H1 (cell line): ENCODE data around the gene IKBIP. TPM values are rescaled to one million over a fixed set of nuclear protein-coding genes. Genes with fewer than 3 reads are reported as not detected.

ENCODE experiments used
- CTCF ChIA-PET: fragments of 300-600 bp; sonication (Branson Sonifier 250); formaldehyde crosslinking; loops from one replicate; lab custom pipeline; 2021; ENCODE audit not compliant: partially characterized antibody; lab: Charles Lee
- POLR2A ChIA-PET: fragments of 300-600 bp; sonication (Branson Sonifier 250); formaldehyde crosslinking; loops from one replicate; lab custom pipeline; 2021; ENCODE audit warnings: inconsistent platforms; ENCODE audit not compliant: partially characterized antibody; lab: Charles Lee
- DNase-seq, 2 experiments: peaks; one replicate each; pipeline versions ENCODE4 v3.0.0 to v3.0.0-alpha.2; 2010 to 2022; ENCODE audit warnings: low spot score in 2 of 2, low read depth in 1 of 2, mixed read lengths in 1 of 2
- FAIRE-seq: peaks from 2 replicates; lab custom pipeline; 2011; peaks lifted over from hg19 to GRCh38; lab: Jason Lieb, UNC
- H2AFZ ChIP-seq: 2 replicates; pipeline ENCODE4 v1.8.1; 2012; ENCODE audit warnings: low read length, inconsistent platforms
- H2AK5ac ChIP-seq: 2 replicates; pipeline ENCODE4 v1.6.1; 2013; ENCODE audit warnings: low read depth, low read length
- H2BK120ac ChIP-seq: replicated peaks from 2 replicates; pipeline ENCODE3; 2013; ENCODE audit warnings: low read depth, low read length, inconsistent platforms
- H2BK12ac ChIP-seq: 2 replicates; pipeline ENCODE4 v1.6.1; 2013; ENCODE audit warnings: low read depth, low read length
- H2BK15ac ChIP-seq: 2 replicates; pipeline ENCODE4 v1.6.1; 2013; ENCODE audit warnings: low read length
- H2BK20ac ChIP-seq: 2 replicates; pipeline ENCODE4 v1.6.1; 2013; ENCODE audit warnings: low read length
- H2BK5ac ChIP-seq: 2 replicates; pipeline ENCODE4 v1.6.1; 2013; ENCODE audit warnings: low read depth, low read length
- H3K14ac ChIP-seq: 2 replicates; pipeline ENCODE4 v1.6.1; 2013; ENCODE audit warnings: inconsistent platforms; ENCODE audit not compliant: insufficient read length
- H3K18ac ChIP-seq: 2 replicates; pipeline ENCODE4 v1.6.1; 2013; ENCODE audit warnings: low read length; ENCODE audit errors: extremely low read depth
- H3K23ac ChIP-seq: 2 replicates; pipeline ENCODE4 v1.6.1; 2013; ENCODE audit warnings: inconsistent platforms; ENCODE audit not compliant: insufficient read length
- H3K23me2 ChIP-seq: 2 replicates; pipeline ENCODE4 v1.6.1; 2013; ENCODE audit warnings: low read depth, low read length
- H3K27ac ChIP-seq: 2 replicates; pipeline ENCODE4 v1.6.1; 2011; ENCODE audit warnings: low read depth, low read length, inconsistent platforms
- H3K27me3 ChIP-seq, 4 experiments: replicated peaks in 1 of 4; 1 replicate in 1 of 4; 2 replicates in 3 of 4; pipeline versions ENCODE4 v1.6.1 to v1.8.1; 2011 to 2013; ENCODE audit warnings: low read length in 3 of 4, mild to moderate bottlenecking in 3 of 4, inconsistent platforms in 2 of 4, mixed read lengths in 2 of 4, moderate library complexity in 1 of 4; ENCODE audit not compliant: control insufficient read depth in 3 of 4, insufficient read depth in 3 of 4; ENCODE audit errors: extremely low read depth in 1 of 4
- H3K36me3 ChIP-seq, 4 experiments: 2 replicates each; pipeline versions ENCODE4 v1.6.1 to v1.8.1; 2011 to 2013; ENCODE audit warnings: mild to moderate bottlenecking in 4 of 4, low read length in 3 of 4, moderate library complexity in 2 of 4, control low read depth in 1 of 4, inconsistent platforms in 1 of 4; ENCODE audit not compliant: insufficient read depth in 4 of 4, control insufficient read depth in 2 of 4
- H3K4ac ChIP-seq: replicated peaks from 2 replicates; pipeline ENCODE3; 2013; ENCODE audit warnings: low read length, low read depth, mixed read lengths, inconsistent platforms; ENCODE audit not compliant: insufficient read length
- H3K4me1 ChIP-seq, 4 experiments: replicated peaks in 1 of 4; 1 replicate in 1 of 4; 2 replicates in 3 of 4; pipeline versions ENCODE4 v1.6.1 to v1.8.1; 2011 to 2013; ENCODE audit warnings: low read length in 3 of 4, inconsistent platforms in 2 of 4, mixed read lengths in 1 of 4; ENCODE audit not compliant: insufficient read depth in 4 of 4, control insufficient read depth in 3 of 4
- H3K4me2 ChIP-seq, 2 experiments: 2 replicates each; pipeline versions ENCODE4 v1.6.1 to v1.8.1; 2011 to 2013; ENCODE audit warnings: low read depth in 2 of 2, low read length in 2 of 2, control low read depth in 1 of 2, inconsistent platforms in 1 of 2, mild to moderate bottlenecking in 1 of 2; ENCODE audit not compliant: insufficient read depth in 1 of 2
- H3K4me3 ChIP-seq, 4 experiments: fragments of 200-600, 300-600 bp in 1 of 4; sonication (generic), shearing (Covaris generic), sonication (Bioruptor Twin) in 1 of 4; 2 replicates each; pipeline versions ENCODE4 v1.5.1 to v1.8.1; 2011 to 2016; ENCODE audit warnings: low read length in 4 of 4, low read depth in 3 of 4, control low read depth in 2 of 4, inconsistent platforms in 2 of 4, mild to moderate bottlenecking in 2 of 4, mixed read lengths in 1 of 4, moderate library complexity in 1 of 4; ENCODE audit not compliant: insufficient read depth in 2 of 4; ENCODE audit errors: extremely low read depth in 1 of 4
- H3K56ac ChIP-seq: replicated peaks from 2 replicates; pipeline ENCODE3; 2013; ENCODE audit warnings: low read depth, mild to moderate bottlenecking, mixed read lengths, low read length, inconsistent platforms; ENCODE audit not compliant: insufficient read length
- H3K79me1 ChIP-seq: 2 replicates; pipeline ENCODE4 v1.6.1; 2013; ENCODE audit warnings: low read depth, low read length, control low read depth
- H3K79me2 ChIP-seq, 2 experiments: 2 replicates each; pipeline versions ENCODE4 v1.6.1 to v1.8.1; 2012 to 2013; ENCODE audit warnings: low read length in 2 of 2, mild to moderate bottlenecking in 2 of 2, inconsistent platforms in 1 of 2; ENCODE audit not compliant: insufficient read depth in 2 of 2, control insufficient read depth in 1 of 2
- H3K9ac ChIP-seq, 4 experiments: replicated peaks in 1 of 4; 1 replicate in 1 of 4; 2 replicates in 3 of 4; pipeline versions ENCODE4 v1.6.1 to v1.8.1; 2011 to 2013; ENCODE audit warnings: low read depth in 3 of 4, low read length in 3 of 4, control low read depth in 2 of 4, mild to moderate bottlenecking in 2 of 4, moderate library complexity in 2 of 4, inconsistent platforms in 1 of 4; ENCODE audit errors: extremely low read depth in 1 of 4
- H3K9me3 ChIP-seq, 2 experiments: 2 replicates each; pipeline versions ENCODE4 v1.6.1 to v1.8.1; 2012 to 2013; ENCODE audit warnings: mild to moderate bottlenecking in 2 of 2, moderate library complexity in 2 of 2, control low read depth in 1 of 2, inconsistent platforms in 1 of 2, low read depth in 1 of 2, low read length in 1 of 2, mixed read lengths in 1 of 2; ENCODE audit not compliant: insufficient read depth in 2 of 2
- H4K20me1 ChIP-seq, 2 experiments: replicated peaks in 1 of 2; 2 replicates each; pipeline versions ENCODE3 to v1.8.1; 2011 to 2013; ENCODE audit warnings: inconsistent platforms in 2 of 2, low read length in 2 of 2, mild to moderate bottlenecking in 1 of 2; ENCODE audit not compliant: insufficient read depth in 2 of 2, control insufficient read depth in 1 of 2
- H4K5ac ChIP-seq: 2 replicates; pipeline ENCODE4 v1.6.1; 2013; ENCODE audit warnings: low read length, low read depth, mixed read lengths, inconsistent platforms; ENCODE audit not compliant: insufficient read length
- H4K8ac ChIP-seq: 2 replicates; pipeline ENCODE4 v1.8.0; 2013; ENCODE audit warnings: mild to moderate bottlenecking, moderate library complexity, low read length, inconsistent platforms; ENCODE audit not compliant: insufficient read depth; ENCODE audit errors: extremely low read depth
- H4K91ac ChIP-seq: replicated peaks from 2 replicates; pipeline ENCODE3; 2013; ENCODE audit warnings: low read length, mixed read lengths, inconsistent platforms; ENCODE audit not compliant: insufficient read length
- BRCA1 ChIP-seq: IDR thresholded peaks from 2 replicates; pipeline ENCODE4 v1.6.1; 2012; ENCODE audit warnings: low read depth, low read length, improper control_type of control experiment
- POLR2A ChIP-seq, 2 experiments: IDR thresholded peaks; 1 replicate in 1 of 2; 2 replicates in 1 of 2; pipeline ENCODE4 v1.6.1; 2011; ENCODE audit warnings: low read depth in 2 of 2, low read length in 2 of 2, mild to moderate bottlenecking in 2 of 2; ENCODE audit errors: control extremely low read depth in 1 of 2
- POLR2AphosphoS5 ChIP-seq: IDR thresholded peaks from 2 replicates; pipeline ENCODE4 v1.6.1; 2011; ENCODE audit warnings: low read depth, low read length
- SIN3A ChIP-seq, 2 experiments: IDR thresholded peaks in 1 of 2; conservative IDR thresholded peaks in 1 of 2; 2 replicates each; pipeline ENCODE4 v1.6.1; 2011 to 2012; ENCODE audit warnings: low read length in 2 of 2, improper control_type of control experiment in 1 of 2, low read depth in 1 of 2, mild to moderate bottlenecking in 1 of 2
- WGBS, 2 experiments: shearing (Covaris generic) in 1 of 2; methylation state at CpG; one replicate each; pipeline versions ENCODE4 v1.1.6 to v1.1.7; 2013 to 2015; ENCODE audit warnings: low lambda C conversion rate in 2 of 2, mixed read lengths in 2 of 2, inconsistent platforms in 1 of 2, low coverage in 1 of 2, missing lambda C conversion rate in 1 of 2; ENCODE audit not compliant: insufficient replicate concordance in 2 of 2, insufficient coverage in 1 of 2, insufficient read length in 1 of 2; ENCODE audit errors: extremely low coverage in 1 of 2, missing lambda C conversion rate in 1 of 2; 5-methylcytosine and 5-hydroxymethylcytosine counted together
- polyA plus RNA-seq, 7 experiments: library from polyadenylated mRNA; depleted of rRNA in 3 of 7; stranded (reverse) in 5 of 7; unstranded in 2 of 7; fragments of >200 nt in 5 of 7; fragments of 200-250 nt in 2 of 7; gene quantifications; 1 replicate in 5 of 7; 2 replicates in 1 of 7; 4 replicates in 1 of 7; pipeline versions ENCODE4 v1.2.1 to v1.2.3, GENCODE V29; 2011 to 2013; ENCODE audit warnings: missing spikeins in 2 of 7, mixed read lengths in 2 of 7
- total RNA-seq: library from RNA; stranded (reverse); fragmentation: NEBNext Ultra II Directional; extraction: Animal tissue kit (Norgen Biotek cat#: 25700); gene quantifications from 2 replicates; pipeline ENCODE4 v1.2.1, GENCODE V29; 2021

The IKBIP gene
- total and polyA plus RNA-seq, 2 of the 8 experiments (the other 6 are each of a cell fraction or from before 2014, with no cell fraction given) = 2.7 to 12.4 TPM

DNA sequence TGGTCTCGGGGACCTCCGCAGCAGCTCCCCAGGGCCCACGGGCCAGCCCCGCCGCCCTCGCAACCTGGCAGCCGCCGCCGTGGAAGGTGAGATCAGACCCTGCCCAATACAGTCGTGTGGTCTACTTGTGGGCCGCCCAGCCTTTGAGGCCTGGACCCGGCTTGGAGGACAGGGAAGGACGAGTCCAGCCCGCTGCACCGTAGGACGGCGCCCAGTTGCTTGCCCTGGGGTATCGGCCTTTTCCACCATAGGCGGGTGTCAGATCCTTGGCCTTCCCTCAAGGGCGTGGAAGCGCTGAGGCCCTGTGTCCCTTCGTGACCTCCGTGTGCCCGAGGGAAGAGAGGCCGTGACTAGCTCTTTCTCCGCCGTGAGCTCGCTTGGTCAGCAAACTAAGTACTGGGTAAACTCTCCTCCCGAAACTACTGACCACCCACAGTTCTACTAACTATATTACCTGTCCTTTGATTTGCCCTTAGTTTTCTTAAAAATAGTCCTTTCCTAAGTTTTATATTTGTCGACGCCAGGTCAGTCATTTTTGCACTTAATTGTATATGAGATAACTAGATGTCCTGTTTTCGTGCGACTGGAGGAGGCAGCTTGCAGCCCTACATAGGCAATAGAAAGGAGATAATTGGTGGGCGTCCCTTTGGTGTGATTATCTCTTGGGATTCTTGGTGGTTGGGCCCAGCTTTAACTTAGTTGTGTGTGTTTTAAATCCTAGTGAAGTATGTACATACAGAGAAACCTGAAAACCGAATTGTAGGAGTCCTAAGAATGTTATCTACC is 50.3 kb downstream of the IKBIP start:
- TF ChIP-seq SIN3A (conservative IDR thresholded peaks at IDR 0.05 in 1 of 2, IDR thresholded peaks at IDR 0.05 in 1 of 2; ENCODE audit: low read depth in 1 of 2, low read length in 2 of 2) = 0 out of 4 replicates have a peak, but pooled peaks of 1 of the 2 experiments have one; percentile 3
- no peak for TF ChIP-seq BRCA1
- TF ChIP-seq POLR2AphosphoS5 = peak; percentile 26; the same call in 1 of the 2 replicates
- peak in 1 of 2 experiments; percentile 6; a peak in 1 of 3 replicates for TF ChIP-seq POLR2A (IDR thresholded peaks at IDR 0.05; ENCODE audit: control extremely low read depth in 1 of 2, low read depth in 2 of 2, low read length in 2 of 2)
- Histone ChIP-seq H2BK12ac (no peak overlapping the region; the same call in 1 of the 2 replicates), H2AFZ (no peak overlapping the region), H3K9ac (peak overlapping the region; percentile 87 to 98 (median 96)), H3K4me2 (peak overlapping the region; percentile 81 to 95), H3K56ac (peak overlapping the region; percentile 50), H4K5ac (peak overlapping the region; percentile 82), H4K20me1 (peaks cover 10 to 17% of the 10 kb centered on the region in 2 experiments), H3K18ac (peak overlapping the region; percentile 95), H2BK120ac (no peak overlapping the region), H3K14ac (no peak overlapping the region), H3K27me3 (no peaks in the 10 kb centered on the region), H4K91ac (peak overlapping the region; percentile 78), H3K36me3 (peaks cover 19 to 40% (median 34%) of the 10 kb centered on the region in 4 experiments), H3K79me1 (no peaks in the 10 kb centered on the region), H2AK5ac (no peak overlapping the region), H3K4ac (peak overlapping the region; percentile 87), H3K23me2 (peaks cover 2% of the 10 kb centered on the region; the same call in 1 of the 2 replicates), H3K27ac (peak overlapping the region; percentile 91), H3K9me3 (no peaks in the 10 kb centered on the region), H4K8ac (peak overlapping the region; percentile 98; the same call in 1 of the 2 replicates), H2BK5ac (peak overlapping the region; percentile 94), H3K79me2 (peaks cover 24 to 44% of the 10 kb centered on the region in 2 experiments), H3K23ac (no peak overlapping the region), H2BK15ac (no peak overlapping the region), H3K4me1 (peaks cover 0 to 9% (median 4%) of the 10 kb centered on the region in 4 experiments; a peak in 2 of 7 replicates), H3K4me3 (peak overlapping the region; percentile 73 to 99 (median 91)), H2BK20ac (no peak overlapping the region)
- 2% methylated on average over 29 of the region's 35 CpGs; no CpG with 5 or more reads in 1 of the 2 experiments for WGBS, 2 experiments
- DNase-seq (peak in 1 of 2 experiments; percentile 35), FAIRE-seq (no peak)
- ChIA-PET CTCF (interaction anchor here (1.1 to 8.9 kb wide), 10 partner anchors 9 to 177 kb away, joined by 3 to 68 read pairs (median 3); no protein-coding TSS in a partner anchor), POLR2A (interaction anchor here (0.9 to 6.2 kb wide), 27 partner anchors 11 to 194 kb away, joined by 3 to 48 read pairs (median 4); partner anchors contain the start of genes APAF1, IKBIP and TMPO)
